NCI-H526 treated with DMSO at 0.1 percent for 48 hours (cell line): ENCODE measurements around the gene DNAJC1.
"Not testable (repeated sequence)": the region's sequence is repeated elsewhere in the genome, so short reads cannot be mapped to it uniquely, and the experiment has no call there.

Source experiments
- DNase-seq: peaks from one replicate; lab custom pipeline; 2025; lab: John Stamatoyannopoulos, UW

The DNAJC1 gene

GRCh38 chr10:21724687-21725367 is 278.7 kb downstream of the DNAJC1 start:
- peak; percentile 73 for DNase-seq

- DNase-seq, result no peak
These were observed 279.4 kb downstream of the DNAJC1 start for GRCh38 chr10:21724020-21724589.

- no peak for DNase-seq
These were observed 281.3 kb downstream of the DNAJC1 start for GRCh38 chr10:21722209-21722608.

GRCh38 chr10:21721000-21721665 is 282.4 kb downstream of the DNAJC1 start:
- no peak for DNase-seq

- no peak for DNase-seq
These were observed 283.4 kb downstream of the DNAJC1 start for GRCh38 chr10:21720090-21720489.

- no peak for DNase-seq
These were observed 284.0 kb downstream of the DNAJC1 start for GRCh38 chr10:21719502-21719901.

GRCh38 chr10:21717437-21718054 is 286.0 kb downstream of the DNAJC1 start:
- DNase-seq, result not testable (repeated sequence)

- DNase-seq, result no peak
These were observed 287.9 kb downstream of the DNAJC1 start for GRCh38 chr10:21715531-21716195.

GRCh38 chr10:21712975-21713374 is 290.6 kb downstream of the DNAJC1 start:
- DNase-seq, result no peak

- no peak for DNase-seq
These were observed 296.0 kb downstream of the DNAJC1 start for GRCh38 chr10:21707498-21707897.
